ENCODE data around the gene CACNA2D3.

DNA sequence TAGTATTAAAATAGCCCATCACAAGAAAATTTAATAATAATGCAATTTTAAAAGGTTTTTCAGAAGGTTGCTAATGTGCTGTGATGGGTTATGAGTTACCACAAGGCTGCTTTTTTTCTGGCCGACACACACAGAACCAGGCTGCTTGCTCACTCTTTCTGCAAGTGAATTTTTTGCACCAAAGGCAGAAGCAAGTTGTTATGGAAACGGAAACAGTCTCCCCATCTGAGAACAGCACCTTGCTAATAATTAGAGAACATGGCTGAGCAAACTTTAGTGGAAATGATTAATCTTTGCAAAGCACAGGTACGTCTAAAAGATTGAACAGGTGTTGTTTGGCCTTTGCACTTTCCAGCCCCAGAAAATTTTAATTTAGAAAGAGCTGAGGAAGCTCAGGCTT, 51.0 kb downstream of the CACNA2D3 start:
- TF ChIP-seq EZH2phosphoT487 (IDR thresholded peaks at IDR 0.05; ENCODE audit: insufficient read depth, low read depth) = no peak
- TF ChIP-seq EZH2 (IDR thresholded peaks at IDR 0.05; ENCODE audit: insufficient read depth, poor library complexity, severe bottlenecking) = no peak
